ENCODE measurements around the gene PIEZO2.
"Not testable (repeated sequence)": the region's sequence is repeated elsewhere in the genome, so short reads cannot be mapped to it uniquely, and the experiment has no call there.

The PIEZO2 gene

DNA sequence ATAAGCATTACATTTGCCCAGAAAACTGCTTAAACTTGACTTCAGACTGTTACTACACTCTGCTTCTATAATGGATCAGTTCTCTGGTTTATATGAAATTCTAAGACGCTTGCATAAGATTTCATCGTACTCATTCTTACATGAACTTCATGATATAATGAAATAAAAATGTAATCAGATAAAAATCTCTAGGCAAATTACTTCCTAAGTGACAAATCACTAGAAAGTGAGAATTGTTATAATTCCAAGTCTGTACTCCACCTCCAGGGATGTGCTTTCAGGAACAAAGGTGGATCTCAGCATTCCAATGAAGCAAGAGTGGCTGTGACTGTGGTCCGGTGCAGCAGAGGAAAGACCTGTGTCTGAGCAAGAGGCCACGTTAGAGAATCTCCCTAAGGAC is 226.2 kb downstream of the PIEZO2 start:
- DNase-seq, result no peak

DNA sequence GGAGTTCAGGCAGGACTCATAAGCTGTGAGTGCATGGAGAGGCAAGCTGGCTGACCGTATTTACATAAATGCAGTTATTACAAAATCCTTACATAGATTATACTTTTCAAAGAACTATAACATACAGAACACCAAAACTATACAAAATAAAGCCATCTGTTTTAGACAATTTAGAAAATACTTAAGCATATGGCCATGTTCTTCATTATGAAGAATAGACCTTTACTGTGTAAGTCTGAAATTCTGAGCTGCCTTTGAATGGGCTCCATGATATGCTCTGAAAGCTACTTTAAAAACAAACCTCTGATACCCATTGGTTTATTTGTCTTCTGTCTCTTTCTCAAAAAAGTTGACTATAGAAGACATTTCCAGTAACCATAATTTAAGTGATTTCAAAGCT is 226.7 kb downstream of the PIEZO2 start:
- DNase-seq, result not testable (repeated sequence)

DNA sequence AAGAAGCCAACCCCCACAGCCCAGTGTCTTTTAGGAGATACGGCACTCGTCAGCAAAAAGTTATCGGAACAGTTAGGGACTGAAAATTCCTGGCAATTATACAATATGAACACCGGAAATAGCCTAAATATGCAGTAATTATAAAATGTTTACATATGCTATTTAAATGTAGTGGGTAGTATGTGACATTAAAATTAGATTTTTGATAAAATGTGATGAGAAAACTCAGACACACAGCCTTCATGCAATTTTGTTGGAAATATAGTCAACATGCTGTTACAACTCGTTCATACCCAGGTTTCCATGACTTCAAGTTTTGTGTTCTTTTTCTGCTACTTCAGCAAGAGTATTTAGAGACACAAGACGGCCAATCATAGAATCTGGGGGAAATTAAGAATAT is 229.1 kb downstream of the PIEZO2 start:
- not testable (repeated sequence) for DNase-seq

DNA sequence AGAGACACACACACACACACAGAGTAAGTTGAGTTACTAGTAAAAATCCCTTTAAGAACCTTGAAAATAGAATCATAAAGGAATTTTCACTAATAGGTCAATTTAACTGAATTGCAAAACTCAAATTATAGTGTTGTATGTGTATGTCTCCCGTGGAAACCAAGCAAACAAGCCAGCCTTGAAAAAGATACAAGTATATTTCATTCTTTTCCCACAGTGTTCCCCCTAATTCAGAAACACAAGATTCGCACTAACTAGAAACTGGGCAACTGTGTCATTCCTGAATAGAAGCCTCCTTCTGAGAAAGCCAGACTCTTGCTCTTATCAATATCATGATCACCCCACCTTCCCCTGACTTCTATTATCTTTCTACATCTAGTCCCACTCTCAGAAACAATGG is 229.5 kb downstream of the PIEZO2 start:
- no peak for DNase-seq

DNA sequence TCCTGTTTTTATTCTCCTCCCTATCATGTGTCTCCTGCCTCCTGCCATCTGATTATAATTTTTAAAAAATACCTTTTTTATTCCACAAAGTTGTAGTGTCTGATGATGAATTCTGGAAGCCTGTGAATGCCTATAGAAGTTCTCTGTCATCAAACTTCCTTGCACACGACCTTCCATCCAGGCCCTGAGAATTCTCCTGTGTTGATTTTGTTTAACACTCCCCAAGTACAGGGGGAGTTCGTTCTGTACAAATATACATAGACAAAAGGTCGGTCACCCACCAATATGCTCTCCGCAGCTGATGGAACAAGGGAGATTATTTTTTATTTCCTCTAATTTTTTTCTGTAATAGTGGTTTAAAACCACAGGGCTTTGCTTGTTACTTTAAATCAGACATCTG is 232.5 kb downstream of the PIEZO2 start:
- DNase-seq, result no peak

DNA sequence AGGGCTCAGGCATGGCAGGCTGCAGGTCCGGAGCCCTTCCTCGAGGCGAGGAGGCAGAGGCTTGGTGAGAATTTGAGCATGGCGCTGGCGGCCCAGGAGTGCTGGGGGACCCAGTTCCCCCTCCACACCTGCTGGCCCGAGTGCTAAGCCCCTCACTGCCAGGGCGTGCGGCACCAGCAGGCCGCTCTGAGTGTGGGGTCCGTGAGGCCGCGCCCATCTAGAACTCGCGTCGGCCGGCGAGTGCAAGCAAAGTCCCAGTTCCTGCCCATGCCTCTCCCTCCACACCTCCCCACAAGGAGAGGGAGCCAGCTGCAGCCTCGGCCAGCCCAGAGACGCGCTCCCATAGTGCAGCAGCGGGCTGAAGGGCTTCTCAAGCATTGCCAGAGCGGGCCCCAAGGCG is 233.0 kb downstream of the PIEZO2 start:
- DNase-seq, result no peak

DNA sequence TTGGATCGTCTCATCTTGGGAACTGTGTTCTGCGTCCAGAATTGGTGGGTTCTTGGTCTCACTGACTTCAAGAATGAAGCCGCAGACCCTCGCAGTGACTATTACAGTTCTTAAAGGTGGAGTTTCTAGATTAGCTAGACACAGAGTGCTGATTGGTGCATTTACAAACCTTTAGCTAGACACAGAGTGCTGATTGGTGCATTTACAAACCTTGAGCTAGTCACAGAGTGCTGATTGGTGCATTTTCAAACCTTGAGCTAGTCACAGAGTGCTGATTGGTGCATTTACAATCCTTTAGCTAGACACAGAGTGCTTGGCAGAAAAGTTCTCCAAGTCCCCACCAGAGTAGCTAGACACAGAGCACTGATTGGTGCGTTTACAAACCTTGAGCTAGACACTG is 233.6 kb downstream of the PIEZO2 start:
- DNase-seq, result not testable (repeated sequence)

DNA sequence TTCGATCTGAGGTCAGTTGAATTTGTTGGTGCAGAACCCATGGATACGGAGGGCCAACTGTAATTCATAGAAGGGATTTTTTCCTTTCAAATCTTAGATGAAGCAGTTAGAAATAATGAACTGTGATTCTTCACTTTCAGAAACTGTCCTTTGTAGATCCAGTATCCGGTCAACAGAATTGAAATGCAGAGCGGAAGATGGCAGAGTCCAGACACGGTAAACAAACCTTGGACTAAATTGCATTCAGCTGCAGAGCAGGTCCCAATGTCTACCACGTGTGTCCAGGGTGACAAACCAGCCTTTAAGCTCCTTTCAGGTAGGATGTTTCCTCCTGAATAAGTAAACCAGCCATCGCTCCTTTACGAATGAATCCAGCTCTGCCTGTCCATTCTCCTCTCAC is 234.8 kb downstream of the PIEZO2 start:
- not testable (repeated sequence) for DNase-seq

DNA sequence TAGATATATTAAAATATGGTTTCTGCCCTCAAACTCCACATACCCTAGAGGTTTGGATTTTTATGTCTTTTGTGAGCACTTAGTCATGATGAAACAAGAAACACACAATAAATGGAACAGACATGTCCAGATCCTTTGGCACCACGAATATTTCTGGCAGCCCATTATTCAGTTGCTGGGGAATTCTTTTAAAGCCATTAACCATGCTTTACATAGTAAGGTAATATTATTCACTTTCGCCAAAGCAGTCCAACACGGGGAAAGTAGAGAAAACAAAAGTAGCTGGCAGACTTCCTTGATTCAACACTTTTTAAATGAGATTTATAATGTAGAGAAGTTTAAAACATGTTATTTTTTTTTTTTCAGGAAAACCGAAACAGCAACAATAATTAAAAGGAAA is 235.4 kb downstream of the PIEZO2 start:
- no peak for DNase-seq

DNA sequence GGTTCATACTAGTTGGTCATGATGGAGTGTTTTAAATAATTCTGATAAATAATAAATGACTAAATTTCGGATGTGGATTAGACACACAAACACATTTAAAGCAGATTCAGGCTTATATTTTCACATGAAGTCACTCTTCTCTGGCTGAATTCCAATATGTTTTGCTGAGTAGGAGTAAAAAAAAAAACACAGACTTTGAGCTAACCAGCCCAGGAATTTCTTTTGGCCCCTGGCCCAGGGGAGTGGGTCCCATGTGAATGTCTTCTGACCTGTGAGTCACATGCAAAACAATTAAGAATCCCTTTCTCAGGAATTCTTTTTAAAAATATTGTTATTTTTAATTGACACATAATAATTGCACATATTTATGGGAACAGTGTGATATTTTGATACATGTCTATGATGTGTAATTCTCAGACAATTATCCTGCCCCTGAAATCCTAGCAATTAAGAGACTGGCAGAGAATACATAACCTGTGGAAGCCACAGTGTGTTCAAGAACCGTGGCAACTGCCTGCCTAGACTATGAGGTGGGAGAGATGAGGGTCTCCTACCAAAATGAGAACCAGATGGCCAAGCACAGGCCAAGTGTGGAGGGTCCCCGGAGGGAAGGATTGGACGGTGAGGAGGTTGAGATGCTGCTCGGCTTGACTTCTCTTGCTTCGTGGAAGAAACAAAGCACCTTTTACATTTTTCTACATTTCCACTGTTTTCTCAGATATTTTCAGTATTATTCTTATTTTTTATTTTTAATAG is 236.4 kb downstream of the PIEZO2 start:
- no peak for DNase-seq

DNA sequence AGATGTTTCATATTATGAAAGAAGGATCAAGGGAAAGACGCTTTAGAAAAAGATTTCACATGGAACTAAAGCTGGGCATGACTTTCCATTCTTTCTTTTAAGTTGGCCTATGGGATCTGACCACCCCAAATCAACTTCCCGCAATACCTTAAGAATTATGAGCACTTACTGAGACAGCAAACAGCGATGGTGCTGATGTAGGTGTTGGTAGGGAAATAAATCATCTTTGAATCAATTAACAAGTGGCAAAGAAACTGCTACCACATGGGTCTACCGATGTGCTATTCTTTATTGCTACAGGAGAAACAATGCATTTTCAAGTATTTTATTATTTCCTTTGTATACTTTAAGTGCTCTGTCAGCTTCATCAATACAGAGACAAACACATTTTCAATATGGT is 239.6 kb downstream of the PIEZO2 start:
- no peak for DNase-seq

DNA sequence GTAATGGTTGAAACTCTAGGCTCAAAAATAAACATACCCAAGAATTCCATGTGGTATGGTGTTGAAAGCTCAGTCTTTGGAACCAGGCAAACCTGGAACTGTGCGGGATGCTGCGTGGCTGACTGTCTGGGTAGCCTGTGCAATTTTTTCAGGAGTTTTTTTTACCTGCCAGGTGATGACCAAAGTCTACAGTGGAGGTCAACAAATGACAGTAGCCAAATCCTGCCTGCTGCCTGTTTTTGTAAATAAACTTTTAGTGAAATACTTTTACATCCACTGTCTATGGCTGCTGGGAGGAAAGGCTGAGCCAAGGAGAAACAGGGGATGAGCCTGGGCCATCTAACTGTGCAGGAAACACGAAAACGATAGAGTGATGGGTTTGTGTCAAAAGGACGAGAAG is 240.6 kb downstream of the PIEZO2 start:
- no peak for DNase-seq

DNA sequence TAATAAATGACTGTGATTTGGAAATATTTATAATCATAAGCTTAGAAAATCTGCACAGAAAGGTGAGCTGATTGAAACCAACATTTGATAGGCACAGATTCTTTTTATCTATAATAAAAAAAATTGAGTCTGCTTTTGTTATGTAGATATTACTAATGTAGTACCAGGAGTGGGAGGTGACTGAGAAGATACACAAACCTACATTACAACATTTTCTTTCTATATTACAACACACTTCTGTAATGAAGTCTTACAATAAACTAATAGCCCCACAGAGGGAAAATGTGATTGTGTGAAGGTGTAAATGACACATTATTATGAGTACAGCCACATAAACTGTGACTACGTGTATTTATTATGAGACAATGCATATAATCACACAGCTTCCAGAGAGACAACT is 241.6 kb downstream of the PIEZO2 start:
- DNase-seq, result no peak

DNA sequence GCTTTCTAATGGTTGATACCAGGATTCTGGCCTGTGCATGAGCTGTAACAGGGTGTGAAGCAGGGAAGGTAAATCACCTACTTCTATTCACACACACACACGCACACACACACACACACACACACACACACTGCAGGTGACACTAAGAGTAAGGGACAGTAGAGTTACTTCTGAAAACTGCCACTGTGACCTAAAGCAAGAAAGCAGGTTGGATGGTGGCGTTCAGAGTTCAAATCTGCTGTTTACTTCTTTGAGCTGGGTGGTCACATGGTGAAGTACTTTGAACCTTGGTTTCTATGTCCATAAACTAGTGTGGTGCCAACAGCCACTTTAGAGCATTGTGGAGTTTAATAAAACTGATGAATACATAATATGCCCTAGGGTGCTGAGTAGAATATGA is 248.0 kb downstream of the PIEZO2 start:
- no peak for DNase-seq

DNA sequence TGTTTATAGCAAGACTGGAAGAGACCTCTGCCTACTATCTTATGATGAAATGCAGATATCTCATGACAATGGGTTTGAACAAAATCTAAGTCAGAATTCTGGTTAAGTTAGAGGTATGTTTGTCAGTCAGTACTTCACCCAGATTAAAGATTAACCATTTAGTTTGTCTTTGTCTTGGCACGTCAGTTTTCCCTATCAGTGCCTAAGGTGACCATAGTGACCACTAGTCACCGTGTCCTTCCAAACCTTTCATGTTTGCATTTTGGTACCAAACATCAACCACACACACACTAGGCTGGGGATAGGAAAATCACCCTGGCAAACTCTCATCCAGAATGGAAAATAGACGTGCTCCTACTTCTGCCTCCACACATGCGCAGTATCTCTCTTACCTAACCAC is 248.9 kb downstream of the PIEZO2 start:
- no peak for DNase-seq

DNA sequence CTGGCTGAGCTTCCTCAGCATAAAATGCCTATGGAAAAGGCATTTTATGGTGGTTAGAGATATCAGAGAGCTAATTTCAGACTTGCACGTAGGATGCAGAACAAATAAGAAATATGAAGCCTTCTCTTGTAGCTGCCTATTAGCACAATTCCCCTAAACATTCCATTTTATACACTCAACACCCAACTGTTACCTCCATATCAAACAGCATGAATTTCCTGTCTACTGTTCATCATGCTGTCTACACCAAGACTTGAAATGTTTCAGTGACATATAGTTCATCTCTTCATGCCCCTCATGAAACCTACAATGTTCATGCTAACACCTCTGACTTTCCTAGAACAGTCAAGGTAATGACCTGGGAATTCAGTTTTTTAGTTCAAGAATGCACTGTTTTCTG is 249.9 kb downstream of the PIEZO2 start:
- no peak for DNase-seq

DNA sequence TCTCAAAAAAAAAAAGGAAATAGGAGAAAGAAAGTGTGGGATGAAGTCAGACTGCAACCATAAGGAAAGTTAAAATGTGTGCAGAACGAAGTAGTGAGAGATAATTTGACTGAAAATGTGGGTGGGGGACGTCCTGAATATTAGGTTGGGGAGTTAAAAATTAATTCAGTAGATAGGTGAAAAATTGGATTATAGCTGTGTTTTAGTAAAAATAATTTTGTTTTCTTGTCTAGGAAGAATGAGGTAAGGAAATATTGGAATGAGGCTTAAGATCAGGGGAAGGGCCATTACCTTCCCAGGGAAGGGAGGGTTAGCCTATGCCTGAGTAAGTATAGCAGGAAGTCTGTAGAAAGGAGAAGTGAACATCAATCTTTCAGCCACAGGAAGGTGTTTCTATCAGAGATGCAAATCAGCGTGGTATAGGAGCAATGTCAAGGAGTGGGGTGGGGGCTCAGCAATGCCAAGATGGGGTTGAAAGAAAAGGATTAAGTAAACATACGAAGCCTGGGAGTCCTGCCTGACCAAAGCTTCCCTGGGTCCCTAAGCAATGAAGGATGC is 250.9 kb downstream of the PIEZO2 start:
- no peak for DNase-seq

DNA sequence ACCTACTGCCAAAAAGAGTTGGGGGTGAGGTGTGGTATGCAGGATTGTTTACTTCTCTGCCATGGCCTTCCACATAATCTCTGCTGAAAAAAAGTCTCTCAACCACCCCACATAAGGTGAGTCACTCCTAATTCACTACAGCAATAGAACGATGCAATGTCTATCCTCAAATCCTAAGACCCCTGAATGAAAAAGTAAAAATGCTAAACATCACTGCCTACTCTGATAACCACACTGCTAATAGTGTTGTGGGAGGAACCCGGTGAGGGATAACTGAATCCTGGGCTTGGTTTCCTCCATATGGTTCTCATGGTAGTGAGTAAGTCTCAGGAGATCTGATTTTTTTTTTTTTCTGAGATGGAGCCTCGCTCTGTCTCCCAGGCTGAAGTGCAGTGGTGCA is 252.5 kb downstream of the PIEZO2 start:
- no peak for DNase-seq

DNA sequence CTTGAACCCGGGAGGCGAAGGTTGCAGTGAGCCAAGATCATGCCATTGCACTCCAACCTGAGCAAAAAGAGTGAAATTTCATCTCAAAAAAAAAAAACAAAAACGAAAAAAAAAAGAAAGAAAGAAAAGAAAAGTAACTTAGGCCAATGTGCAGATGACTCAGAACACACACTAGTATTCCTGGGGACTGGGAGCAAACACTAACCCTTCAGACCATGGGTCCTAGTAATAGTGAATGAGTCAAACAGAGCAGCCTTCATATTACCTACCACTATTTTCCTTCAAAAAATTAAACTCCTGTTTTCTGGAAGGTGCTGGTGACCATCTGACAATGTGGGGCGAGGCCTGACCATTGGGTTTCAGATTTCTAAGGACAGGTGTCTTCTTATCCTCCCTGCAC is 253.4 kb downstream of the PIEZO2 start:
- DNase-seq, result no peak

DNA sequence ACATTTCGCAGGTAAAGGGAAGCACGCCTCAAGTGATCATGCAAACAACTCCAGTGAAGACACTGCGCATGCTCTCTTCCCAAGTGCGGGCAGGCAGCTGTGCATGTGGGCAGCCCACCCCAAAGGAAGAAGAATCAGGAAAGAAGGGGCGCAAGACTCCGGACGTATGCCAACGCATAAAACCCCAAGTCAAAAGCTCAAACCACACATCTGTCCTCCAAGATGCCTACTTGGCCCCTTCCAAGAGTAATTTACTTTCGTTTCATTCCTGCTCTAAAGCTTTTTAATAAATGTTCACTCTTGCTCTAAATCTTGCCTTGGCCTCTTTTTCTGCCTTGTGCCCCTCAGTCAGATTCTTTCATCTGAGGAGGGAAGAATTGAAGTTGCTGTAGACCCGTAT is 254.9 kb downstream of the PIEZO2 start:
- DNase-seq, result no peak

DNA sequence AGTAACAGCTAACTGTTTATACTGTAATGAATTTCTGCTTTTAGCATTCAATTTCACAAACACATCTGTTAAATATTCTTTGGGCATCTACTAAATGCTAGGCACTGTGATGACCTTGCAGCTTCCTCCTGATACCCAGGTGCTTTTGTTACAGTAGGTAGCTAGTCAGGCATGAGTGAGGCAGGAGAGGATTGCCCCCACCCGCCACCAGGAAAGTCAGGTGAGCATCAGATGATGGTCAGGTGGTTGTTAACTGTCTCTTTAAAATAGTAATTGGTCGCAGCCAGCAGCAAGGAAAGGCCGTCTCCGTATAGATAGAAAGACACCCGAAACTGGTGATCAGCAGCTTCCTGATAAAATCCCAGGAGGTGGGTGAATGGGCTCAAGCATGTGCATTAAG is 255.6 kb downstream of the PIEZO2 start:
- DNase-seq, result no peak

DNA sequence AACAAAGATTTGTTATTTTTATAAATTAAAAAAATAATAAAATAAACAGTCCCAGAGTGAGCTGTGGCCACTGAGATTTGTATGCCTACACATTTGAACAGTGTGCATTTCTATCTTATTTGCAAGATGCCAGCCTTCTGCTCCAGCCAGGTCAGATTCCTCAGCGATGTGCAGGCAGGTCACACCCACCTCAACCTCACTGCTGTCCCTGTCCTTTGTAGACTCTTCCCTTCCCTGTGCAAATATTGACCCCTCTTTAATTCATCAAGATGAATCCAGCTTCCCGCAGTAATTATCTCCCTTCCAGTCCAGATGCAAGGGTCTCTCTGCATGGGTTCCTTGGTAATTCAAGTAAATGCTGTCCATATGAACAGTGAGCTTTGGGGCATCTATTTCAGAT is 256.2 kb downstream of the PIEZO2 start:
- DNase-seq, result no peak

DNA sequence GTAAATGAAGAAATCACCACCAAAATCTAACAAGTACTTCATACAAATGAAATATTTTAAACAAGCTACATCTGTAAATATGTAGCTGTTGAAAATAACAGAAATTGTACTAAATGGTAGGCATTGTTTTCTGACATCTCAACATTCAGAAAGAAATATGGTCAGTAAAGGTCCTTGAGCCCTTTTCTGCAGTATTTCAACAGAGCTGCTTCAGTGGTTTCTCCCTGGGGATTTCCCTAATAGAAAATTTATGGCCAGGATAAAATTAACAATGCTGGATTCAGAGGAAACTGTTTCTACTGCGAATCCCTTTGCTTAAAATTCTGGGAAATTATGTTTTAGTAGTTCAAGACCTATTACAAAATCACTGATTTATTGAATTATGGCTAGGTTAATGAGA is 256.6 kb downstream of the PIEZO2 start:
- DNase-seq, result no peak

DNA sequence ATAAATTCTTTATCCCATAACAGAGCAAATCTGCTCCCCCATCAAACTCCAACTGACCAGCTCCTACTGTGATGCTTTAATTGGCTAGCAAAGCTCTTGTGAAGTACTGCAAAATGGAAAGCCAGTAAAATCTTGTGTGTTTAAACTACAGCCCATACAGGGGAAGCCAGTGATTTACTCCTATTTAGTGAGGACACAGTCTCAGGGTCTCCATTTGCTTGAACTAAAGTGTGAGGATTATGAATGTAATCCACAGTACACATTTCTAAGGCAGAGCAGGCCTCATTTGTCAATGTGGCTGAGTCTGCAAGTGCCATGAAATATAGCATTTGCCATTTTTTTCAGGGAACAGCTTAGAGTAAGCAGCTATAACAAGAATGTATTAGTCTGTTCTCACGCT is 259.3 kb downstream of the PIEZO2 start:
- no peak for DNase-seq

DNA sequence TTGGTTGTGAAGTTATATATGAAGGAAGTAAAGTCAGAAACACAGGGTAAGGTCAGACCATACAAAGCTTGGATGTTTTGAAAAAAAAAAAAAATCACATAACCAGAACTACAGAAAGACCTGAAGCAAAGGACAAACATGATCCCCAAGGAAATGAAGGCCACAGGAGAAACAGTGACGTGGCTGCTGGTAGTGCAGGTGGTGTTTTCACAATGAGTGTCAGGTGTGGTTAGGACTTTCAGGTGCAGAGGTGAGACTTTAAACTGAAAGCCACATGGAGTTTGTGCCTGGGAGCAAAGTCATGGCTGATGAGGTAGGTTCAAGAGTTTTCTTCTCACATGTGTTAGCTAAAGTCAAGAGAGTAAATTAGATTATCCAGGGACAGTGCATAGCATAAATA is 270.7 kb downstream of the PIEZO2 start:
- no peak for DNase-seq

Measured in NCI-H1092 treated with DMSO at 0.1 percent for 48 hours (cell line).